ENCODE measurements around the gene AMPD1. TPM values are rescaled to one million over a fixed set of nuclear protein-coding genes. Genes with fewer than 3 reads are reported as not detected.

AMPD1 gene
- total RNA-seq, 3 donors from 2014 or later: 0.44 to 2.0 (median 0.63) TPM

DNA sequence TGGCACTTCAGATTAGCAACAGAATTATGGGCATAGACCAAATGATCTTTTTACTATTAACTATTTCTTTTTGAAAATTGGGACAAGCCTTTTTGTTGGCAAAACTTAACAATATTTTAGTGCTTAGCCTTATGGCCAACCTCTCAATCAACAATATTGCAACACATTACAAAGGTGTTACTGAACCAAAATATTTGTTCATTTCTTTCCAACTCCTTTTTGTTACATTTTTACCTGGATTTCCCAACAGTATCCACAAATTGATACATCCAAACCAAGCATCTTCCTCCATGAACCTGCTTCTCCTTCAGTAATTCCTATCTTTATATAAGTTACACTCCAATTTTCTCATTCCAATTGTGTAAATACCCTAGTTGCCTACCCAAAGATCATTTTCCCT lies 1.5 kb upstream of the AMPD1 start:
- intact Hi-C loops (cut with DNase I, micrococcal nuclease): no loop called here
- TF ChIP-seq, protein P1, sequence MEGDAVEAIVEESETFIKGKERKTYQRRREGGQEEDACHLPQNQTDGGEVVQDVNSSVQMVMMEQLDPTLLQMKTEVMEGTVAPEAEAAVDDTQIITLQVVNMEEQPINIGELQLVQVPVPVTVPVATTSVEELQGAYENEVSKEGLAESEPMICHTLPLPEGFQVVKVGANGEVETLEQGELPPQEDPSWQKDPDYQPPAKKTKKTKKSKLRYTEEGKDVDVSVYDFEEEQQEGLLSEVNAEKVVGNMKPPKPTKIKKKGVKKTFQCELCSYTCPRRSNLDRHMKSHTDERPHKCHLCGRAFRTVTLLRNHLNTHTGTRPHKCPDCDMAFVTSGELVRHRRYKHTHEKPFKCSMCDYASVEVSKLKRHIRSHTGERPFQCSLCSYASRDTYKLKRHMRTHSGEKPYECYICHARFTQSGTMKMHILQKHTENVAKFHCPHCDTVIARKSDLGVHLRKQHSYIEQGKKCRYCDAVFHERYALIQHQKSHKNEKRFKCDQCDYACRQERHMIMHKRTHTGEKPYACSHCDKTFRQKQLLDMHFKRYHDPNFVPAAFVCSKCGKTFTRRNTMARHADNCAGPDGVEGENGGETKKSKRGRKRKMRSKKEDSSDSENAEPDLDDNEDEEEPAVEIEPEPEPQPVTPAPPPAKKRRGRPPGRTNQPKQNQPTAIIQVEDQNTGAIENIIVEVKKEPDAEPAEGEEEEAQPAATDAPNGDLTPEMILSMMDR (IDR thresholded peaks at IDR 0.05): no peak
- DNase-seq (no peak), ATAC-seq (no peak)
- Histone ChIP-seq H3K4me1 (ENCODE audit: low read depth) (no peaks in the 10 kb centered on the region), H3K9me3 (no peaks in the 10 kb centered on the region), H3K36me3 (ENCODE audit: low read depth) (no peaks in the 10 kb centered on the region), H3K4me3 (no peak overlapping the region)

DNA sequence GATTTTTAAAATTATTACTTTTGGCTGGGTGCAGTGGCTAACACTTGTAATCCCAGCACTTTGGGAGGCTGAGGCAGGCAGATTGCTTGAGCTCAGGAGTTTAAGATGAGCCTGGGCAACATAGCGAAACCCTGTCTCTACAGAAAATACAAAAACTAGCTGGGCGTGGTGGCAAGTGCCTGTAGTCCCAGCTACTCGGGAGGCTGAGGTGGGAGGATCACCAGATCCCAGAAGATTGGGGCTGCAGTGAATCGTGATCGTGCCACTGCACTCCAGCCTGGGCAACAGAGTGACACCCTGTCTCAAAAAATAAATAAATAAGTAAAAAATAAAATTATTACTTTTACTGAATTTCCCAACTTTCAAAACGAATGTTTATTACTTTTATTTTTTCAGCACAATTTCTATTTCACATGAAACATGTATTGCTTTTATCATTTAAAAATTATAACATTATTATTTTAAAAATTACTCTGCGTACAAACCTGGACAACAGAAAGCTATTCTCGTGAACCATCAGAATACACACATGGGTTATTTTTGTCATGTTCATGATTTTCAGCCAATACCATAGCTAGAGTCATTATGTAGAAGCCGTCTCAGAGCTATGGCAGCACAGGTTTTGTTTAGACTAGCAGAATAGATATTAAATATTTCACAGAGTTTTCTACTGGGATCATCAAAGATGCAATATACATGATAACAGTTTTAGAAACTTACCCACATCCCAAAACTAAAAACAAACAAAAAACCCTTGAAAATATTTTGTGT lies 621 bp downstream of the AMPD1 start:
- DNase-seq: no peak
- no peak overlapping the region for H3K4me3 ChIP-seq
- TF ChIP-seq, protein P1 (IDR thresholded peaks at IDR 0.05): no peak
- no peak for ATAC-seq
- H3K4me1 ChIP-seq (ENCODE audit: low read depth): no peaks in the 10 kb centered on the region
- intact Hi-C loops (cut with DNase I, micrococcal nuclease): no loop called here
- H3K9me3 ChIP-seq: no peaks in the 10 kb centered on the region
- no peaks in the 10 kb centered on the region for H3K36me3 ChIP-seq (ENCODE audit: low read depth)

DNA sequence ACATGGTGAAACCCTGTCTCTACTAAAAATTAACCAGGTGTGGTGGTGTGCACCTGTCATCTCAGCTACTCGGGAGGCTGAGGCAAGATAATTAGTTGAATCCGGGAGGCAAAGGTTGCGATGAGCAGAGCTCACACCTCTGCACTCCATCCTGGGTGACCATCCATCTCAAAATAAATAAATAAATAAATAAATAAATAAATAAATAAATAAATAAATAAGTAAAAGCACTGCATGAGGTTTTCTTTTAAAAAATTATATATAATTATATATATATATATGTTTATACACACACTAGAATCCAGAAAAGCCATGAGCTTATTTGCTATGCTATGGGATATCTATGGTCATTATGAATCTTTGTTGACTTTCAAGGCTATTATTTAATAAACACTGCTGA lies 2.4 kb downstream of the AMPD1 start:
- Histone ChIP-seq H3K36me3 (ENCODE audit: low read depth) (no peaks in the 10 kb centered on the region), H3K4me1 (ENCODE audit: low read depth) (no peaks in the 10 kb centered on the region), H3K4me3 (no peak overlapping the region), H3K9me3 (no peaks in the 10 kb centered on the region)
- DNase-seq: no peak
- no peak for ATAC-seq
- intact Hi-C loops (cut with DNase I, micrococcal nuclease): no loop called here
- TF ChIP-seq, protein P1 (IDR thresholded peaks at IDR 0.05): no peak

- TF ChIP-seq, protein P1 (IDR thresholded peaks at IDR 0.05): no peak
These were observed 4.3 kb downstream of the AMPD1 start for GRCh38 chr1:114691061-114691460.

DNA sequence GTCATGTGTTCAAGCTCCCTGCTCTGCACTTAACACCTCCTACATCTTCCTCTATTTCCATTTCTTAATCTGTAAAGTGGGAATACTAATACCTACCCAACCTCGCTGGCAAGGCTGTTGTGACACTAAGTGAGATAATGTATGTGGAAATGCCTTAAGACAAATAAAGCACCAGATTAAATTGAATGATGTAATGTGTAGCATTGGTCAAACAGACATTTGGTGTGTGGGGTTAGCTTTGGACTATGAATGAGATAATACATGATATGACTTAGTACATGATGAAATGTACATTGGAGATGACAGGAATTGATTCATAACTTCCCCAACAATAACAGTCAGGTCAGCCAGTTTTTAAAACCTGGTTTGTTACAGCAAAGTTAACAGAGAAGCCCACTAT lies 5.2 kb downstream of the AMPD1 start:
- DNase-seq: no peak
- Histone ChIP-seq H3K36me3 (ENCODE audit: low read depth) (no peaks in the 10 kb centered on the region), H3K9me3 (no peaks in the 10 kb centered on the region), H3K4me3 (no peak overlapping the region), H3K4me1 (ENCODE audit: low read depth) (no peaks in the 10 kb centered on the region)
- ATAC-seq: no peak
- intact Hi-C loops (cut with DNase I, micrococcal nuclease): no loop called here
- TF ChIP-seq, protein P1 (IDR thresholded peaks at IDR 0.05): no peak

More at GRCh38 chr1:114691061-114691460, 4.3 kb downstream of the AMPD1 start:
- DNase-seq (no peak), ATAC-seq (no peak)
- Histone ChIP-seq H3K4me3 (no peak overlapping the region), H3K9me3 (no peaks in the 10 kb centered on the region), H3K36me3 (ENCODE audit: low read depth) (no peaks in the 10 kb centered on the region), H3K4me1 (ENCODE audit: low read depth) (no peaks in the 10 kb centered on the region)
- intact Hi-C loops (cut with DNase I, micrococcal nuclease): no loop called here
